NCI-H146 treated with DMSO at 0.1 percent for 48 hours (cell line): ENCODE measurements around the gene VSTM2B.

Experiments
- DNase-seq: peaks from one replicate; lab custom pipeline; 2025; ENCODE audit not compliant: unreplicated experiment; lab: John Stamatoyannopoulos, UW

The VSTM2B gene

GRCh38 chr19:29529646-29530539, 4.1 kb downstream of the VSTM2B start:
- no peak for DNase-seq

DNA sequence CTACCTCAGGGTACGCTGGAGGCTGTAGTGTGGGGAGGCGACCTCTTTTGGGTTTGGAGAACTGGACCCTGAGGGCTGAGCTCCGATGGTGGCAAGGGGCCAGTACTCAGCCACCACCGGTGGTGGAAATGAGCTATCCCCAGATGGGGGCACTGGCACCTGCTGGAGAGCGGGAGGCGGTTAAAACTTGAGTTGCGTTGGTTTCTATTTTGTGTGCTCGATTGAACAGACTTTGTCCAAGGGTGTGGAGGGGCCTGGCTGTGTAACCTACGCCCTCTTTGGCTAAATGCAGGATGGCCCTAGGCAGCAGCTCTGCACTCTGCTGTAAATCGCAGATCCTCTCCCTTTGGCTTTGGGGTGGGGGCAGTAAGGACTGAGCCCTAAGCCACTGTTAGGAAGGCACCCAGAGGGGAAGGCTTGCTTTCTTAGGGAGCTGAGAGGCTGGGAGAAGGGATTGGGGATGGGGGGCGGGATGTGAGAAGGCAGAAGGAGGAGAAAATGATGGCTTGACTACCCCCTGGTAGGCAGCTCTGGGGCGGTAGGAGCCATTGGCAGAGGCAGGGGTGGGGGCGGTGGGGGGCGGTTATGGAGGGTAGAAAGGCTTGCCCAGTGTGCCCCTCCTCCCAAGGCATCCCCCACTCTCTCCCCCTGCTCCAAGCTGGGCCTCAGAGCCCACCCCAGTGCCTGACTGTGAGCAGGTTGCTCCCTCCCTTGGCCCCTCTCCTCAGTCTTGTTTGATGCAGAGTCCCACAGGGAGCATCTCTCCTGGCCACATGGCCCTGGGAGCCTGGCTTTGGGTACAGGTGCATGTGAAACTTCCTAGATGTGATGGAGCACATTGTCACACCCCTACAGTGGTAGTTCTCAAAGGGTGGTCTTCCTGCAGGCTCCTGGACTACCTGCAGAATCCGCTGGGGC, 5.0 kb downstream of the VSTM2B start:
- DNase-seq, result no peak

DNA sequence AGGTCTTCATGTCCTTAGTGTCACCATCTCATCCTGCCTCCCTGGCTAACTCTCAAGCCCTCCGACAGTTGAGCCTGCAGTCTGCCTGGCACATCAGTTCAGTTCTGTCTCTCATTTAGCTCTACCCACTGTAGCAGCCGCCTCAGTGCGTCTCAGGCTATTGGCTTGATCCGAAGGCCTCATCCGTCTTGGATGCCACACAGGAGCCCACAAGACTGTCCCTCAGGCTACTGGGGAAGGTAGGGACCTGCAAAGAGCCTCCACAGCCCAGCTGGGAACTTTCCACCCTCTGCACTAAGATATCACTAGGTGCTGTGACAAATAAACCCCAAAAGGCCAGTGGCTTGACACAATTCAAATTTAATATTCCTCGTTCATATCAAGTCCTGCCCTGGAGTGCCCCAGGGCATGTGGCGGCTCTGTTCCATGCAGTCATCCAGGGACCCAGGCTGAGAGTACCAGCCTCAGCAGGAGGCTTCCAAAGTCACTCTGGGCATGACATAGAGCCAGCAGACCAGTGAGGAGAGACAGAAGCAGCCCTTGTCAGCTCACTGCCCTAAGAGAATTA, 5.7 kb downstream of the VSTM2B start:
- no peak for DNase-seq

DNA sequence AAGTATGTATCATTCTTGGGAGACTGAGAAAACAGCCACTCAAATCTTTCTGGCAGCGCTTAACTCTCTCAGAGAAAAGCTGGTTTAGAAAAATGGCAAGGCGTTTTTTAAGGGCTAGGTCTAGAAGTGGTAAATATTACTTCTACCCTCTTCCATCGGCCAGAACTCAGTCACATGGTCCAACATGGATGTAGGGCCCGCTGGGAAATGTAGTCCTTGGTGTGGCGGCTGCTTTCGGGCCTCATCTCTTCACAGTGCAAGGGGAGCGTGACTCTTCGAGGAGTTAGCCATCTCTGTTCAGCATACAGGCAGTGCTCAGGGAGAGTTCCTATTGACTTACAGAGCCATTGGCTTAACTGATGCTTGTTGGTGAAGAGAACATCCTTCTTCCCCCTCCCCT, 6.3 kb downstream of the VSTM2B start:
- DNase-seq, result no peak

DNA sequence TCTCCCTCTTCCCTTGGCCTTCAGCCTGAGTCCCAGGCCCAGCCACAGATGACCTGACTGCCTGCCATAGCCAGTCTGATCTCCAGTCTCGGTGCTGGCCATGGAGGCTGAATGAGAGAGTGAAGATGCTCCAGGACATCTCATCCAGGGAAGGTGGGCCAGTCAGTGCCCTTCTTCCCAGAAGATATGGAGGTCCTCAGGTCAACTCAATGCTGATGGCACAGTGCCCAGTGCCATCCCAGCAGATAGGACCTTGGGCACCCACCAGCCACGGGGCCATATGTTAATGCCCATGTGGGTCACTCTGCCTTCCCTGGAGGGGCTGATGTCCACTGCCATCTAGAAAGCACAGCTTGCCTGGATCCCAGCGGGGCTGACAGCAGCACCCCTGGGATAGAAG, 7.2 kb downstream of the VSTM2B start:
- no peak for DNase-seq

GRCh38 chr19:29533578-29534544, 8.1 kb downstream of the VSTM2B start:
- DNase-seq, result no peak

DNA sequence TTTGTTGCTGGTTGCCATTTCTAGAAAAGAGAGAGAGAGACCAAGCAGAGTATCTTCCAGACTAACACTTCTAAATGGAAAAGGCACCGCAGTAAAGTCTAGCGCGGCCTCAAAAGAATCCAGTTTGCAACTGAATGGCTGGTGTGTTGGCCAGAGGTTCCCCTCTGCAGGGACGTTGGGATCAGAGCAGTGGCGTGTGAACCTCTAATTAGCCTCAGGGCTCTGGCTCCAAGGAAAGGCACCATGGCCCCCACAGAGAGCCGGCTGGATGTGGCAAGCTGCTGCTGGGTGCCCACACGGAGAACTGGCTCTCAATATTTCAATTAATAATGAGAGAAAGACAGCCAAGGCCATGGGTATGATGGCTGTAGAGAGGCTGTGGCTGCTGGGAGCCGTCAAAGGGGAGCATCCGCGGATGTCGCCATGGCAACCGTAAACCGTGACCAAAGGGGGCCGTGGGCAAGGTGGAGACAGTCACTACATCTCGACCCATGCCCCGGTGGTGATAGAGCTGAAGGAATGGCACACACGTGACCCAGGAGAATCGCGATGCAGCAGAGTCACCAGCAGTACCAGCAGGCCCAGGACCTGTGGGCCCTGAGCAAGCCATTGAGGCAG, 9.5 kb downstream of the VSTM2B start:
- no peak for DNase-seq

DNA sequence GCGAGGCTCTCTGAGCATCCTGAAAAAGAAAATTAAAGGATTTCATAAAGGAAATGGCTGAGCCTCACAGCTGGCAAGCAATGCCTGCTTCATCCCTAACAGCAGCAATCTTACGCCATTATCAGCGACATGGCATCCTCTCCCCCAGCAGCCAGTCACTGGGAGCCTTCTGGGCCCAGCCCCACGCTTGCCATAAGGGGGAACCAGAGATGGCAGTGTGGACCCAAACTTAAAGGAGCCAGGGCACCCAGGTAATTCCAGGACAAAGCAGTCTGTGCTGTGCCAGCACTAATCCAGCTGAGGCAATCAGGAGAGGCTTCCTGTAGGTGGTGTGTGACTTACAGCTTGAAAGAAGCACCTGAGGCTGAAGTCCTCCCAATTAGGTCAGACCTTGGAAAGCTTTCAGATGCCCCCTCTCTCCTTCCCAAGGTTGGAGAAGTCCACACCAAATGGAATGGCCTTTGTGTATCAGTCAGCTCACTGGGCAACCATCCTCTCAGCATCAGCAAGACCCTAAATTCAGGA, 10.3 kb downstream of the VSTM2B start:
- no peak for DNase-seq

DNA sequence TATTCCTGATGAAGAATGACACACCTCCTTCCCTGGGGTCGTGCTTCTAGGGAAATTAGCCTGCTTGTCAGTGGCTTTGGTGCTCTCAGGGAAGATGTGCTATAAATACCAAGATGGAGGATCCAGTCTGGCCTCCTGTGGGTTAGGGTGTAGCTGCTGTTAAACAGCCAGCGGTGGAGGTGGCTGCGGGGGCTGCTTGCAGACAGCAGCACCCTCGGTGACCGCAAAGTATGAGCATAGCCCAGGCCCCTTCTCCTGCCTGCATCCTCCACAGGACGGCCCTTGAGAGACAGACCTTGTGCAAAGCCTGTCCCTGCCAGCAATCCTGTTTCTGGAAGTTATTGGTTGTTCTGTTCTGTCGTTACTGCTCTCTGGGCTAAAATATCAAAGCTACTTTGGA, 11.4 kb downstream of the VSTM2B start:
- no peak for DNase-seq

DNA sequence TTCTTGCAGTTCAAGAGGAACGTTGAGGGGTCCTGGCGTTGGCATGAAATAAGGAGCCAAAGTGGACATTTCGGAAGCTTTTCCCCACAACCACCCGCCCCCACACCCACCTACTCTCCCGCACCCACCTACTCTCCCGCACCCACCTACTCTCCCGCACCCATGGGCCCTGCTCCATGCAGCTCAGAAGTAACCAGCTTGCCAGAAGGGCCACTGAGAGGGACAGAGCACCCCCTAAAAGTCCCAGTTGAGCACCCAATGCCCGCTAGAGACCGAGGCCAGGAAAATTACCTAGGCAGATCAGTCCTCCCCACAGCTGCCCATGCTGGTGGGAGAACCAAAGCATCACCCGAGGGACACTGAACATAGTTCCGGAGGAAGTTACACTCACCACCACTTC, 11.8 kb downstream of the VSTM2B start:
- DNase-seq, result no peak

DNA sequence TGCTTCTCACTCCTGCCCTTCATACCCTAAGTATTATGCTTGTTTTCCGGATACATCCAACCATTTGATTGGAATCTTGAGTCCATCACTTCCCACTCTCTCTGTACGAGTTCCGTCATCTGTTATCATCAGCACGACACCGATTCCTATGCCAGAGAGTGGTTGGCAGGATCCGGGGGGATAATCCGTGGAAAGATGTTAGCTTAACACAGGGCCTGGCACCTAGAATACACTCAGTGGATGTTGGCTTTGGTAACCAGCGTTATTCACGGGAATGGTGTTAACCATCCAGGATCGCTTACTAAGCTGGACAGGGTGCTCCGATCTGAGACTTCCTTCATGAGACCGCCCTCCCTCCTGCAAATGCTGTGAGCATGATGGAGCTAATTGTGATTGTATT, 12.4 kb downstream of the VSTM2B start:
- no peak for DNase-seq

DNA sequence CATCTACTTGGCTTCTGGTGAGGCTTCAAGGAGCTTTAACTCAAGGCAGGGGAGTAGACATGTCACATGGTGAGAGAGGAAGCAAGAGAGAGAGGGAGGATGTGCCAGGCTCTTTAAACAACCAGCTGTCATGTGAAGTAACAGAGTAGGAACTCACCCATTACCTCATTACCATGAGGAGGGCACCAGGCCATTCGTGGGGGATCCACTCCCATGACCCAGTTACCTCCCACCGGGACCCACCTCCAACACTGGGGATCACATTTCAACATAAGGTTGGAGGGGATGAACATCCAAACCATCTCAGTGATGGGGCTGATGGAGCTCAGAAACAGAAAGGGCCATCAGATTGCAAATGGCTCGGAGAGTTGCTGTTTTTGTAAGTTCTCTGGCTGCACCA, 12.9 kb downstream of the VSTM2B start:
- DNase-seq, result no peak

- DNase-seq, result no peak
Observed at GRCh38 chr19:29539131-29539530, 13.3 kb downstream of the VSTM2B start.

- no peak for DNase-seq
Observed at GRCh38 chr19:29539670-29540069, 13.9 kb downstream of the VSTM2B start.

DNA sequence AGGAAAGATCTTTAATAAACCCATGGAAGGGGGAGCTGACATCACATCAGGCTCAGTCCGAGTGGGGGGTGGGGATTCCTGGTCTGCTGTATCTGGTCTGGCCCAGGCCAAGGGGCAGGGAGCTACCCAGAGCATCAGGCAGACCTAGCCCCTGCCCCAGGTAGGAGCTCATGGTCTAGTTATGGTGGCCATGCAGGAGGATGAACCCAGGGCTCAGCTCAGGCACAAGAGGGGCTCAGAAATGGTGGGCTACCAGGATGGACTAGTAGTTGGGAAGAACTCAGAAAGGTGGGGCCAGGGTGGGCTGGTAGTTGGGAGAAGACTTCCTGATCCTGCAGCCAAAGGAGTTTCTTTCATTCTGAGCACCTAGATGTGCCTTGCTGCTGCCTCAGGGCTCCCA, 14.3 kb downstream of the VSTM2B start:
- no peak for DNase-seq

DNA sequence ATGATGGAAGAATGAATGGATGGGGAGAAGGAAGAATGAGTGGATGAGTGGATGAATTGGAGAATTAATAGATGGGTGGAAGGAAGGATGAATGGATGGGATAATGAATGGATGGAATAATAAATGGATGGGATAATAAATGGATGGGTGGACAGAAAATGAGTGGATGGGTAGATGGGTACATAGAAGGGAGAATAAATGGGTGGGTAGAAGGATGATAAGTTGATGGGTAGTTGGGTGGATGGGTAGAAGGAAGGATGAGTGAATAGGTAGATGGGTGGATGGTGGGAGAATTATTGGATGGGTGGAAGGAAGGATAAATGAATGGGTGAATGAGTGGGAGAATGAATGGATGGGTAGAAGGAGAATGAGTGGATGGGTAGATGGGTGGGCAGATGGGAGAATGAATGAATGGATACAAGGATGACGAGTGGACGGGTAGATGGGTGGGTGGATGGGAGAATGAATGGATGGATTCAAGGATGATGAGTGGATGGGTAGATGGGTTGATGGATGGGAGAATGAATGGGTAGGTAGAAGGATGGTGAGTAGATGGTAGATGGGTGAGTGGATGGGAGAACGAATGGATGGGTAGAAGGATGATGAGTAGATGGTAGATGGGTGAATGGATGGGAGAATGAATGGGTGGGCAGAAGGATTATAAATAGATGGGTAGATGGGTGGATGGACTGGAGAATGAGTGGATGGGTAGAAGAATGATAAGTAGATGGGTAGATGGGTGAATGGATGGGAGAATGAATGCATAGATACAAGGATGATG, 15.9 kb downstream of the VSTM2B start:
- DNase-seq, result no peak

DNA sequence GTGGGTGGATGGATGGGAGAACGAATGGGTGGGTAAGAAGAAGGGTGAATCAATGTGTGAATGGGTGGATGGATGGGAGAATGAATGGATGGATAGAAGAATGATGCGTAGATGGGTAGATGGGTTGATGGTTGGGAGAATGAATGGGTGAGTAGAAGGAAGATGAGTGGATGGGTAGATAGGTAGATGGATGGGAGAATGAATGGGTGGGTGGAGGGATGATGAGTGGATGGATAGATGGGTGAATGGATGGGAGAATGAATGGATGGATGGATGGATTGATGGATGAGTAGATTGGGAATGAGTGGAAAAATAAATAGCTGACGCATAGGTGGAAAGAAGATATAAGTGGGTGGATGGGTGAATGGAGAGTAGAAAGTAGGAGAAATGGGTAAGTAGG, 16.5 kb downstream of the VSTM2B start:
- DNase-seq, result no peak

DNA sequence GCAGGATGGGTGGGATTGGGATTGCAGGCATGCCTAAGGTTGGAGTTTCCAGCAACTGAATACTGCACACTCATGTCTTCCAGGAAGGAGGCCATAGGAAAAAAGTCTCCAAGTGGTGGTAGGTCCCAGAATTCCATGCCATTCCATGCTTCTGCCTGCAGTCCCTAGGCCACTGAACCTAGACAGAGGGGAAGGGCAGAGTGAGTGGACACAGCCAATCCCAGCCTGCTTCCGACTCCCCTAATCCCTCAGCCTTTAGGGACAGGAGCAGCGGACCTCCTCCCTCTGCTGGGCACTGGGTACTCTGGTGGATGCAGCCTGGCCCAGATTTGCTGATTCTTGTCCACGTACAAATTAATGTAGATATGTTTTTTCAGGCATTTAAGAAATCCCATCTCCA, 17.0 kb downstream of the VSTM2B start:
- no peak for DNase-seq

- DNase-seq, result no peak
Observed at GRCh38 chr19:29543381-29543780, 17.6 kb downstream of the VSTM2B start.
